Measurements from ENCODE around the gene COG6.

GRCh38 chr13:39788102-39788501 is 132.6 kb downstream of the COG6 start:
- TF ChIP-seq, protein P1, sequence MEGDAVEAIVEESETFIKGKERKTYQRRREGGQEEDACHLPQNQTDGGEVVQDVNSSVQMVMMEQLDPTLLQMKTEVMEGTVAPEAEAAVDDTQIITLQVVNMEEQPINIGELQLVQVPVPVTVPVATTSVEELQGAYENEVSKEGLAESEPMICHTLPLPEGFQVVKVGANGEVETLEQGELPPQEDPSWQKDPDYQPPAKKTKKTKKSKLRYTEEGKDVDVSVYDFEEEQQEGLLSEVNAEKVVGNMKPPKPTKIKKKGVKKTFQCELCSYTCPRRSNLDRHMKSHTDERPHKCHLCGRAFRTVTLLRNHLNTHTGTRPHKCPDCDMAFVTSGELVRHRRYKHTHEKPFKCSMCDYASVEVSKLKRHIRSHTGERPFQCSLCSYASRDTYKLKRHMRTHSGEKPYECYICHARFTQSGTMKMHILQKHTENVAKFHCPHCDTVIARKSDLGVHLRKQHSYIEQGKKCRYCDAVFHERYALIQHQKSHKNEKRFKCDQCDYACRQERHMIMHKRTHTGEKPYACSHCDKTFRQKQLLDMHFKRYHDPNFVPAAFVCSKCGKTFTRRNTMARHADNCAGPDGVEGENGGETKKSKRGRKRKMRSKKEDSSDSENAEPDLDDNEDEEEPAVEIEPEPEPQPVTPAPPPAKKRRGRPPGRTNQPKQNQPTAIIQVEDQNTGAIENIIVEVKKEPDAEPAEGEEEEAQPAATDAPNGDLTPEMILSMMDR (IDR thresholded peaks at IDR 0.05) = no peak
- TF ChIP-seq POLR2A (IDR thresholded peaks at IDR 0.05) = no peak
- TF ChIP-seq POLR2AphosphoS5 (IDR thresholded peaks at IDR 0.05) = no peak

Data from prostate gland (tissue), 2 donors.